Measurements from ENCODE around the gene SAMD11.

- TF ChIP-seq CTCF (IDR thresholded peaks at IDR 0.05): no peak
- TF ChIP-seq POLR2A (IDR thresholded peaks at IDR 0.05): no peak
Observed at GRCh38 chr1:918353-918752, 5.4 kb upstream of the SAMD11 start.
